ENCODE data around the gene ACTR1B. TPM values are rescaled to one million over a fixed set of nuclear protein-coding genes. Genes with fewer than 3 reads are reported as not detected.
"Not testable (repeated sequence)": the region's sequence is repeated elsewhere in the genome, so short reads cannot be mapped to it uniquely, and the experiment has no call there.

ACTR1B gene
- 10 to 100 TPM; 58.0 to 67.2 TPM for total RNA-seq
- polyA plus RNA-seq (ENCODE audit: insufficient read length in 6 of 6): 10 to 100 TPM; 43.1 to 57.1 (median 49.2) TPM
- long read RNA-seq, donor 1, transcript ACTR1B-201 (11 exons, 2,243 nt): major isoform, 13 of 13 reads
- long read RNA-seq, donor 1, partial matches to known transcripts: 0 of 13 reads
- long read RNA-seq, donor 1, other reads (novel, unspliced or antisense): 0 of 13 reads
- long read RNA-seq, donor 2, transcript ACTR1B-201 (11 exons, 2,243 nt): major isoform, 25 of 25 reads
- long read RNA-seq, donor 2, partial matches to known transcripts: 0 of 25 reads
- long read RNA-seq, donor 2, other reads (novel, unspliced or antisense): 0 of 25 reads
- long read RNA-seq, donor 3, transcript ACTR1B-201 (11 exons, 2,243 nt): major isoform, 12 of 12 reads
- long read RNA-seq, donor 3, partial matches to known transcripts: 0 of 12 reads
- long read RNA-seq, donor 3, other reads (novel, unspliced or antisense): 0 of 12 reads
- long read RNA-seq, donor 4, transcript ACTR1B-201 (11 exons, 2,243 nt): major isoform, 8 of 12 reads
- long read RNA-seq, donor 4, partial matches to known transcripts: 2 of 12 reads
- long read RNA-seq, donor 4, other reads (novel, unspliced or antisense): 2 of 12 reads
- long read RNA-seq, donor 5, transcript ACTR1B-201 (11 exons, 2,243 nt): major isoform, 14 of 14 reads
- long read RNA-seq, donor 5, partial matches to known transcripts: 0 of 14 reads
- long read RNA-seq, donor 5, other reads (novel, unspliced or antisense): 0 of 14 reads
- long read RNA-seq, donor 6, transcript ACTR1B-201 (11 exons, 2,243 nt): major isoform, 5 of 5 reads
- long read RNA-seq, donor 6, partial matches to known transcripts: 0 of 5 reads
- long read RNA-seq, donor 6, other reads (novel, unspliced or antisense): 0 of 5 reads
- long read RNA-seq, donor 7, transcript ACTR1B-201 (11 exons, 2,243 nt): major isoform, 9 of 9 reads
- long read RNA-seq, donor 7, partial matches to known transcripts: 0 of 9 reads
- long read RNA-seq, donor 7, other reads (novel, unspliced or antisense): 0 of 9 reads
- long read RNA-seq, donor 8, transcript ACTR1B-201 (11 exons, 2,243 nt): major isoform, 9 of 9 reads
- long read RNA-seq, donor 8, partial matches to known transcripts: 0 of 9 reads
- long read RNA-seq, donor 8, other reads (novel, unspliced or antisense): 0 of 9 reads
- long read RNA-seq, donor 9: 0 reads
- long read RNA-seq, donor 10, partial matches to known transcripts: 2 of 2 reads
- long read RNA-seq, donor 10, other reads (novel, unspliced or antisense): 0 of 2 reads
- long read RNA-seq, donor 11, transcript ACTR1B-201 (11 exons, 2,243 nt): major isoform, 20 of 20 reads
- long read RNA-seq, donor 11, partial matches to known transcripts: 0 of 20 reads
- long read RNA-seq, donor 11, other reads (novel, unspliced or antisense): 0 of 20 reads
- long read RNA-seq, donor 12, transcript ACTR1B-201 (11 exons, 2,243 nt): major isoform, 11 of 11 reads
- long read RNA-seq, donor 12, partial matches to known transcripts: 0 of 11 reads
- long read RNA-seq, donor 12, other reads (novel, unspliced or antisense): 0 of 11 reads

DNA sequence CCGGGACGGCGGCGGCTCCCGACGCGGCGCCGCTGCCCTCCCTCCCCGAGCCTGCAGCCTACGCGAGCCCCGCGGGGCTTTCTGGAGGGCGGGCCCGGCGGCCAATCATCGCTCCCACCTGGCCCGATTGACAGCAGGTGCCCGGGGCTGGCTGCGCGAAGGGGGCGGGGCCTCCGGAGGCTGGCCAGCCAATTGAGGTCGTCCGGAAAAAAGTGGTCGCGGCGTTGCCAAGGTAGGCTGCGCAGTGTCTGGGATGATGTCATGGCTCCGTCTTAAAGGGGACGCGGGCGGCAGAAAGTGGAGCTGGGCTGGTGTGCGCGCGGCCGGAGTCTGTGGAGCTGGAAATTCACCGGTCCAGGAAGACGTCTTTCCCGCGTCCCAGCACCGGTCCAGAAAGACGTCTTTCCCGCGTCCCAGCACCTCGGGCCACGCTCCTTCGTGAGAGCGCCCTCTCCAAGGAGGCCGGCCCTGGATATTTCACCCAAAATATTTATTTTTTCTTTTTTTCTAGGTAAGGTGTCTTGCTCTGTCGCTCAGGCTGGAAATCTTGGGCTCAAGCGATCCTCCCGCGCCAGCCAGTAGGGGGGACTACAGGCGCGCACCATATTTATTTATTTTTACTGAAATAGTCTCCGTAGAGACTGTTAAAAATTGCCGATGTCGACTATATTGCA lies at the start of gene ACTR1B:
Gene ACTR1B, minus strand, starts transcription at position 83 of the 674 bp plus-strand sequence. CDS start 154 bp downstream, outside the sequence.
- TF ChIP-seq, protein P1, sequence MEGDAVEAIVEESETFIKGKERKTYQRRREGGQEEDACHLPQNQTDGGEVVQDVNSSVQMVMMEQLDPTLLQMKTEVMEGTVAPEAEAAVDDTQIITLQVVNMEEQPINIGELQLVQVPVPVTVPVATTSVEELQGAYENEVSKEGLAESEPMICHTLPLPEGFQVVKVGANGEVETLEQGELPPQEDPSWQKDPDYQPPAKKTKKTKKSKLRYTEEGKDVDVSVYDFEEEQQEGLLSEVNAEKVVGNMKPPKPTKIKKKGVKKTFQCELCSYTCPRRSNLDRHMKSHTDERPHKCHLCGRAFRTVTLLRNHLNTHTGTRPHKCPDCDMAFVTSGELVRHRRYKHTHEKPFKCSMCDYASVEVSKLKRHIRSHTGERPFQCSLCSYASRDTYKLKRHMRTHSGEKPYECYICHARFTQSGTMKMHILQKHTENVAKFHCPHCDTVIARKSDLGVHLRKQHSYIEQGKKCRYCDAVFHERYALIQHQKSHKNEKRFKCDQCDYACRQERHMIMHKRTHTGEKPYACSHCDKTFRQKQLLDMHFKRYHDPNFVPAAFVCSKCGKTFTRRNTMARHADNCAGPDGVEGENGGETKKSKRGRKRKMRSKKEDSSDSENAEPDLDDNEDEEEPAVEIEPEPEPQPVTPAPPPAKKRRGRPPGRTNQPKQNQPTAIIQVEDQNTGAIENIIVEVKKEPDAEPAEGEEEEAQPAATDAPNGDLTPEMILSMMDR (IDR thresholded peaks at IDR 0.05): peak; percentile 26 to 68
- Histone ChIP-seq H3K4me1 (peaks cover 0 to 37% of the 10 kb centered on the region in 2 donors), H3K4me3 (peak within 1 kb of the TSS; percentile 54 to 75), H3K9me3 (no peaks in the 10 kb centered on the region), H3K36me3 (peaks cover 0 to 12% of the 10 kb centered on the region in 2 donors), H3K27ac (peak within 1 kb of the TSS; percentile 94 to 95), H3K27me3 (no peaks in the 10 kb centered on the region)
- ATAC-seq (peak; percentile 93), DNase-seq (peak; percentile 97 to 98 (median 98))
- intact Hi-C loops (cut with DNase I): no loop called here

DNA sequence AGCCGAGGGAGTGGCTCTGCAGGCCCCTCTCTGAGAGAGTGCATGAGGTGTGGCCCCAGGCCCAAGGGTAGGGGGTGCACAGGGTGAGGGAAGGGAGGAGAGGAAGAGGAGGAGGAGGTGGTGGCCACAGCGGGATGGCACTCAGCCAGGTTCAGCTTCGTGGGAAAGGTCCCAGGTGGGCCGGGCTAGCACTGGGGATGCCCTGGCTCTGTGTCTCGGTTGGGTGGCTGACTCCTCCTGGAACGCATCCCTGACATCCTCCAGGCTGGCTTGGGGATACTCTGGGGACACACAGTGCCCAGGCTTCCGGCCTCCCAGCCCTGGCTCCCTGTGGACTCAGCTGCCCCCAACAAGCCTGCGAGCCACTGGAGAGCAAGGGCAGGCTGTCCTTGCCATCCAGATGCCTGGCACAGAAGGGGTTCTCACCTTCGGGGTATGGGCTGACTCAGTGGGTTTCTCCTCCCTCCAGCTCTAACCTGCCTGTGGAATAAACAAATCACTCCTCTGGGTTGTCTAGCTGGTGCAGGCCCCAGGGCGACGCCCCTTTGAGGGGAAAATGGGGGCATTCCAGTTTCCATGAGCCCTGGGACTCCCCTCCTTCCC lies 49.0 kb upstream of the ACTR1B start:
- ATAC-seq: no peak
- H3K27ac ChIP-seq: no peak overlapping the region

DNA sequence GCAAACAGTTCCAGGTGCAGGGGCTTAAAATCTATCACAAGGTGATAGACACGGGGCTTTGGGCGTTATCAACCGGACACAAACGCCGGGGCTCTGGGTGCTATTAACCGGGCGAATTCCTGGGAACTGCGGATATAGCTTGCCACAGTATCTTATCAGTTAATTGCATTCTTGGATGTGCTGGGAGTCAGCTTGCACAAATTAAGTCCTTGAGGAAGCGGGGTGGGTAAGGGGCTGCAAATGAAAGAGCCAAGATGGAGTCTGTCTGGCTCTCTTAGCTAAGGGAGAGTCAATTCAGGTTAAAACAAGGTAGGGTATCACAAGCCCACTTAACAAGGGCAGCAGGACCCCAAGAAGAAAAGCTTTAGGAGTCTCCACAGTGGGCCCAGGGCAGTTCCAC lies 48.3 kb upstream of the ACTR1B start:
- H3K4me1 ChIP-seq; H3K9me3 ChIP-seq; intact Hi-C loops (cut with DNase I); H3K4me3 ChIP-seq; H3K36me3 ChIP-seq; ATAC-seq; H3K27ac ChIP-seq: not testable (repeated sequence)
- peaks cover 0 to 25% of the 10 kb centered on the region in 2 donors for H3K27me3 ChIP-seq
- DNase-seq: peak in 1 of 4 donors; percentile 9

More for the DNA sequence above, 49.0 kb upstream of the ACTR1B start:
- H3K4me3 ChIP-seq: no peak overlapping the region
- intact Hi-C loops (cut with DNase I): no loop called here
- DNase-seq: peak in 1 of 4 donors; percentile 31
- TF ChIP-seq, protein P1 (IDR thresholded peaks at IDR 0.05): no peak
- H3K27me3 ChIP-seq: peaks cover 0 to 21% of the 10 kb centered on the region in 2 donors
- no peaks in the 10 kb centered on the region for H3K9me3 ChIP-seq
- H3K36me3 ChIP-seq: no peaks in the 10 kb centered on the region
- H3K4me1 ChIP-seq: no peaks in the 10 kb centered on the region

DNA sequence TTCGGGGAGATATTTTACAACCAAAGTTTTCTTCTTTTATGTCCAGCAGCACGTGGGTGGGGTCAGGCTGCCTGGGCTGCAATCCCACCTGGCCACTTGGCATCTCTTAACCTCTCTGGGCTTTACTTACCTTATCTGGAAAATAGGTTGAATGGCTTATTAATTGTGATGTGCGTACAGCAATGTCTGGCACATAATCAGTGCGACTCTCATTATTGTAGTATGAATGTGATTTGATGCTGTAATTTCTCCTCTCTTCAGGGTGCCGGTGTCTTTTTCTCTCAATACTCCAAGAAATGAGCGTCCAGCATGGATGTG lies 47.5 kb upstream of the ACTR1B start:
- Histone ChIP-seq H3K27ac (no peak overlapping the region), H3K36me3 (no peaks in the 10 kb centered on the region), H3K4me1 (no peaks in the 10 kb centered on the region), H3K27me3 (peaks cover 0 to 26% of the 10 kb centered on the region in 2 donors), H3K9me3 (no peaks in the 10 kb centered on the region), H3K4me3 (no peak overlapping the region)
- peak in 1 of 4 donors; percentile 14 for DNase-seq
- ATAC-seq: no peak
- TF ChIP-seq, protein P1 (IDR thresholded peaks at IDR 0.05): no peak
- intact Hi-C loops (cut with DNase I): no loop called here

All from left lung (tissue), 14 donors.